NT2/D1 (cell line): ENCODE measurements around the gene FOXC1.

ENCODE experiments used
- DNase-seq: peaks from one replicate; pipeline ENCODE4 v3.0.0-alpha.2; 2011; ENCODE audit warnings: low read depth, low spot score
- H3K27me3 ChIP-seq: 2 replicates; pipeline ENCODE4 v1.6.0; 2011; ENCODE audit warnings: mild to moderate bottlenecking; ENCODE audit not compliant: insufficient read length, insufficient read depth
- H3K36me3 ChIP-seq: 2 replicates; pipeline ENCODE4 v1.6.1; 2011; ENCODE audit warnings: mild to moderate bottlenecking, low read length, mixed read lengths; ENCODE audit not compliant: insufficient read depth, insufficient read length
- H3K4me1 ChIP-seq: 2 replicates; pipeline ENCODE4 v1.5.1; 2011; ENCODE audit not compliant: insufficient read depth, insufficient read length
- H3K4me3 ChIP-seq: 2 replicates; pipeline ENCODE4 v1.5.1; 2011; ENCODE audit warnings: low read depth; ENCODE audit not compliant: insufficient read length
- H3K9ac ChIP-seq: 2 replicates; pipeline ENCODE4 v1.6.0; 2011; ENCODE audit warnings: low read depth; ENCODE audit not compliant: insufficient read length
- H3K9me3 ChIP-seq: 2 replicates; pipeline ENCODE4 v1.5.1; 2011; ENCODE audit warnings: mild to moderate bottlenecking, low read length; ENCODE audit not compliant: insufficient read depth
- SUZ12 ChIP-seq: IDR thresholded peaks from 2 replicates; pipeline ENCODE4 v1.6.1; 2011; ENCODE audit not compliant: insufficient read length, insufficient read depth; ENCODE audit errors: extremely low read depth
- YY1 ChIP-seq: IDR thresholded peaks from 2 replicates; pipeline ENCODE4 v1.6.1; 2011; ENCODE audit not compliant: insufficient read length, insufficient read depth
- ZNF274 ChIP-seq: IDR thresholded peaks from 2 replicates; pipeline ENCODE4 v1.6.1; 2011; ENCODE audit warnings: mild to moderate bottlenecking, low read depth, low read length

Gene FOXC1

GRCh38 chr6:1591926-1592325, 17.8 kb upstream of the FOXC1 start:
- Histone ChIP-seq H3K36me3 (no peaks in the 10 kb centered on the region), H3K4me1 (peaks cover 3% of the 10 kb centered on the region), H3K27me3 (peaks cover 6% of the 10 kb centered on the region), H3K4me3 (no peak overlapping the region), H3K9ac (no peak overlapping the region), H3K9me3 (no peaks in the 10 kb centered on the region)
- no peak for DNase-seq
- no peak for TF ChIP-seq SUZ12
- no peak for TF ChIP-seq ZNF274
- no peak for TF ChIP-seq YY1

- DNase-seq: no peak
- no peak overlapping the region for H3K4me3 ChIP-seq
- H3K27me3 ChIP-seq: peaks cover 6% of the 10 kb centered on the region
- no peaks in the 10 kb centered on the region for H3K36me3 ChIP-seq
- peaks cover 3% of the 10 kb centered on the region for H3K4me1 ChIP-seq
- H3K9me3 ChIP-seq: no peaks in the 10 kb centered on the region
- TF ChIP-seq YY1 (no peak), ZNF274 (no peak), SUZ12 (no peak)
- no peak overlapping the region for H3K9ac ChIP-seq
Measured at GRCh38 chr6:1592852-1593251, 16.9 kb upstream of the FOXC1 start.

DNA sequence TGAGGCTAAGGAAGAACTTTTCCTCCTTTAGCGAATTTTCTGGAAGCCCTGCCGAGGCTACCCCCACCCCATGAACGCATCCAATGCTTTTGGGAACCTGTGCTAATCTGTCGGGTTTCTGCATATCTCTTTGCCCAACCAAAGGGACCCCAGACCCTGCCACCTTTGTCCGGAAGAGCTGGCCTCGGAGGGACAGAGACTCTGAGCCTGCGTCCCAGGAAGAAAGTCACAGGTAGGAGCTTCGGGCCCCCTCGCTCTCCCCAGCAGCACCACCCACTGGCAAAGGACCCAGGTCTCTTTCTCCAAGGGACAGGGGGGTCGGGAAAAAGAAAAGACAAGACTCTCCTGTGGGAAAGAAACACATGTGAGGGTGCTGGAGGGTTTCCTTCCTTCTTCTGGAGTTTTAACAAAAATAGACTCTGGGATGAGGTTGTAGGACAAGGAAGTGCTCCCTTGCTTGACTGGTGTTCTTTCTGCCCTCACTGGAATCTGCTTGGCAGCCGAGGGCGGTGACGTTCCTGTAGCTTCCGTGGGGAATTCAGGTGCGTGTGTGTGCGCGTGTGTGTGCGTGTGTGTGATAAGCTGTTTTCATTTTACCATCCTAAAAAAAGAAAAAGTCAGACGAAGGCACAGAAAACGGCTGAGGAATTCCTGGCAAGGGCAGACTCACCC, 16.3 kb upstream of the FOXC1 start:
- no peak overlapping the region for H3K9ac ChIP-seq
- no peak for TF ChIP-seq SUZ12
- TF ChIP-seq YY1: no peak
- no peak for TF ChIP-seq ZNF274
- H3K4me1 ChIP-seq: peaks cover 3% of the 10 kb centered on the region
- H3K36me3 ChIP-seq: no peaks in the 10 kb centered on the region
- H3K4me3 ChIP-seq: no peak overlapping the region
- no peak for DNase-seq
- H3K27me3 ChIP-seq: peaks cover 6% of the 10 kb centered on the region
- no peaks in the 10 kb centered on the region for H3K9me3 ChIP-seq

DNA sequence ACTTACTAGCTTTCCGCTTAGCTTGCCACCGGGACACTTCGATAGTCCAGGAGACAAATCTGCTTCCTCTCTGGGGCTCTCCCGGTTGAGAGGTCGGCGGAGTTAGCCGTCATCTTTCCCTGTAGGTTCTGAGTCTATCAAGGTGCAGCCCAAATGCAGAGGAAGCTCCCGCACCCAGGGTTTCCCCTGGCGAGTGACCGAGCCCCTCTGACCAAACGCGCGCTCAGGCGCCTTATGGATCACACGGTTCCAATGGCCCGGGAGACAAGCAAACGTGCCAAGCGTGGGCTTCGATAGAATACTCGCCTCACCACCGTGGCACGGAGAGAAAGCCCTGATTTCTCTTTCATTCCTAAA, 15.8 kb upstream of the FOXC1 start:
- Histone ChIP-seq H3K4me3 (no peak overlapping the region), H3K9me3 (no peaks in the 10 kb centered on the region), H3K4me1 (peaks cover 3% of the 10 kb centered on the region), H3K9ac (no peak overlapping the region), H3K27me3 (peaks cover 6% of the 10 kb centered on the region), H3K36me3 (no peaks in the 10 kb centered on the region)
- TF ChIP-seq SUZ12 (no peak), ZNF274 (no peak), YY1 (no peak)
- no peak for DNase-seq

DNA sequence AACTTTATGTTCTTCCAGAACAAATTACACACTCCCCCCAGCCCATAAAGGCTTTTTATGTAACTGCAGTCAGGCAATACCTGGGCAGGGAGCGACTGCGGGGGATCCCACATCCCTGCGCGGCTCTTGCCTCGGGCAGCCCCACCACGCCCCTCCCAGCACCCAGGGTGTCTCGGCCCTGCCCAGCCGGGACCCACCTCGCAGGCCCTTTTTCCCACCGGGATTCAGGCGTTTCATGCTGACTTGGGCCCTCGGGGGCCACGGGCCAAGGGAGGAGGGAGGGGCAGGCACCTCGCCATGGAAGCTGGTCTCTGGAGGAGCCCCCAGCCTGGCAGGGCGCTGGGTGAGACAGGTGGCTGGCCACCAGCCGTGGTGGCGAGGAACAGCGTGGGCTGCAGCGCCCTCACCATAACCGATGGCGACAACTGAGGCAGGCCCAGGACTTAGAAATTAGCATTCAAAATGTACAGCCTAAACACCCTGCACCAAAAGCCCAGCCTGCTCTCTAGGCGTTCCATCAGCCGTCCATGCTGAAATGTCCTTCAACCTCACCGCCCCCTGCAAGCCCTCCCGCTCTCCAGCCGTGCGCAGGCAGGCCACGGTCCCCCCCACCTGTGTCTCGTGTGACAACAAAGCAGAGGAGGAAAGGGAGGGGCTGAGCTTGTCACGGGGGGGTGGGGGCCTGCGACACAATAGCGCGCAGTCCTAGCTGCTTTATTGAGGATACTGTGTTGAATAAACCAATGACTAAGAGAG, 15.1 kb upstream of the FOXC1 start:
- Histone ChIP-seq H3K4me1 (peaks cover 3% of the 10 kb centered on the region), H3K9me3 (no peaks in the 10 kb centered on the region), H3K27me3 (peaks cover 6% of the 10 kb centered on the region), H3K36me3 (no peaks in the 10 kb centered on the region), H3K9ac (no peak overlapping the region), H3K4me3 (no peak overlapping the region)
- no peak for DNase-seq
- TF ChIP-seq ZNF274 (no peak), SUZ12 (no peak)

GRCh38 chr6:1595271-1596087, 14.2 kb upstream of the FOXC1 start:
- TF ChIP-seq YY1 (no peak), SUZ12 (no peak), ZNF274 (no peak)
- H3K27me3 ChIP-seq: peaks cover 6% of the 10 kb centered on the region
- H3K9ac ChIP-seq: no peak overlapping the region
- DNase-seq: no peak
- peaks cover 3% of the 10 kb centered on the region for H3K4me1 ChIP-seq
- H3K9me3 ChIP-seq: no peaks in the 10 kb centered on the region
- no peaks in the 10 kb centered on the region for H3K36me3 ChIP-seq
- no peak overlapping the region for H3K4me3 ChIP-seq
